MCF 10A (cell line): ENCODE data around the gene DAAM1. TPM values are rescaled to one million over a fixed set of nuclear protein-coding genes. Genes with fewer than 3 reads are reported as not detected.

Experiments used
- BruUV-seq: library from RNA; stranded (reverse); fragments of 400-500 nt; replicated peaks from 2 replicates; lab custom pipeline; 2021; lab: Mats Ljungman, UMichigan
- CTCF ChIA-PET: fragments of 300-600 bp; sonication (Branson Sonifier 250); formaldehyde crosslinking; extraction: SDS; loops from one replicate; lab custom pipeline; 2021; ENCODE audit warnings: antibody characterized with exemption, inconsistent platforms; lab: Yijun Ruan, JAX
- POLR2A ChIA-PET: fragments of 300-600, 350-650 bp; sonication (Branson Sonifier 250); formaldehyde crosslinking; extraction: SDS; loops from one replicate; lab custom pipeline; 2020; ENCODE audit warnings: antibody characterized with exemption, inconsistent platforms; lab: Yijun Ruan, JAX
- DNase-seq: peaks from one replicate; pipeline ENCODE4 v3.0.0-alpha.2; 2018; ENCODE audit not compliant: unreplicated experiment
- H3K27ac Mint-ChIP-seq: one replicate; pipeline ENCODE4 v1.8.0; 2022; ENCODE audit warnings: mild to moderate bottlenecking, low read depth, mixed read lengths; ENCODE audit not compliant: unreplicated experiment
- H3K27me3 Mint-ChIP-seq: one replicate; pipeline ENCODE4 v1.8.0; 2022; ENCODE audit warnings: mixed read lengths; ENCODE audit not compliant: insufficient read depth, unreplicated experiment
- H3K36me3 Mint-ChIP-seq: one replicate; pipeline ENCODE4 v1.8.0; 2022; ENCODE audit warnings: mild to moderate bottlenecking, moderate library complexity, mixed read lengths; ENCODE audit not compliant: insufficient read depth, unreplicated experiment
- H3K4me1 Mint-ChIP-seq: one replicate; pipeline ENCODE4 v1.8.0; 2022; ENCODE audit warnings: mixed read lengths; ENCODE audit not compliant: insufficient read depth, unreplicated experiment
- H3K4me3 Mint-ChIP-seq: one replicate; pipeline ENCODE4 v1.8.0; 2022; ENCODE audit warnings: mild to moderate bottlenecking, moderate library complexity, mixed read lengths; ENCODE audit not compliant: unreplicated experiment
- H3K9me3 Mint-ChIP-seq: one replicate; pipeline ENCODE4 v1.8.0; 2022; ENCODE audit warnings: mixed read lengths; ENCODE audit not compliant: unreplicated experiment
- intact Hi-C: fragments of 100-400 bp; cut with micrococcal nuclease; formaldehyde crosslinking; loops from 2 replicates; pipeline ENCODE4 v1.14.1; 2022
- total RNA-seq: library from RNA; stranded (reverse); gene quantifications from 2 replicates; pipeline ENCODE4 v1.2.3, GENCODE V29; 2022
- TF ChIP-seq, protein P1 (sequence below): fragments of 200-600 bp; IDR thresholded peaks from one replicate; pipeline ENCODE4 v1.8.0; 2022; ENCODE audit warnings: antibody characterized with exemption, mild to moderate bottlenecking; ENCODE audit not compliant: unreplicated experiment

DAAM1 gene
- total RNA-seq, 1 experiment from 2014 or later, result 27.4 TPM

GRCh38 chr14:59333668-59334067, 145.2 kb downstream of the DAAM1 start:
- POLR2A ChIA-PET, result interaction anchor here (0.7 to 8.8 kb wide), 14 partner anchors 10 to 150 kb away, joined by 3 to 90 read pairs (median 4); partner anchors contain the start of genes DAAM1 and L3HYPDH
- Mint-ChIP-seq H3K27ac (peak overlapping the region; percentile 82), H3K4me1 (peaks cover 46% of the 10 kb centered on the region), H3K4me3 (no peak overlapping the region), H3K36me3 (peaks cover 26% of the 10 kb centered on the region), H3K9me3 (no peaks in the 10 kb centered on the region), H3K27me3 (no peaks in the 10 kb centered on the region)
- TF ChIP-seq, protein P1, sequence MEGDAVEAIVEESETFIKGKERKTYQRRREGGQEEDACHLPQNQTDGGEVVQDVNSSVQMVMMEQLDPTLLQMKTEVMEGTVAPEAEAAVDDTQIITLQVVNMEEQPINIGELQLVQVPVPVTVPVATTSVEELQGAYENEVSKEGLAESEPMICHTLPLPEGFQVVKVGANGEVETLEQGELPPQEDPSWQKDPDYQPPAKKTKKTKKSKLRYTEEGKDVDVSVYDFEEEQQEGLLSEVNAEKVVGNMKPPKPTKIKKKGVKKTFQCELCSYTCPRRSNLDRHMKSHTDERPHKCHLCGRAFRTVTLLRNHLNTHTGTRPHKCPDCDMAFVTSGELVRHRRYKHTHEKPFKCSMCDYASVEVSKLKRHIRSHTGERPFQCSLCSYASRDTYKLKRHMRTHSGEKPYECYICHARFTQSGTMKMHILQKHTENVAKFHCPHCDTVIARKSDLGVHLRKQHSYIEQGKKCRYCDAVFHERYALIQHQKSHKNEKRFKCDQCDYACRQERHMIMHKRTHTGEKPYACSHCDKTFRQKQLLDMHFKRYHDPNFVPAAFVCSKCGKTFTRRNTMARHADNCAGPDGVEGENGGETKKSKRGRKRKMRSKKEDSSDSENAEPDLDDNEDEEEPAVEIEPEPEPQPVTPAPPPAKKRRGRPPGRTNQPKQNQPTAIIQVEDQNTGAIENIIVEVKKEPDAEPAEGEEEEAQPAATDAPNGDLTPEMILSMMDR, result no peak
- CTCF ChIA-PET, result no interaction called here
- intact Hi-C loops, result loop anchor here (1.0 kb wide), 1 partner anchor 51 kb away; no protein-coding TSS in a partner anchor
- peak; percentile 88 for DNase-seq
- no TSS peak for BruUV-seq

GRCh38 chr14:59334253-59334652, 145.8 kb downstream of the DAAM1 start:
- Mint-ChIP-seq H3K27ac (peak overlapping the region; percentile 82), H3K36me3 (peaks cover 26% of the 10 kb centered on the region), H3K27me3 (no peaks in the 10 kb centered on the region), H3K4me3 (no peak overlapping the region), H3K4me1 (peaks cover 46% of the 10 kb centered on the region), H3K9me3 (no peaks in the 10 kb centered on the region)
- intact Hi-C loops, result no loop called here
- no TSS peak for BruUV-seq
- ChIA-PET CTCF (no interaction called here), POLR2A (interaction anchor here (0.7 to 8.8 kb wide), 13 partner anchors 10 to 149 kb away, joined by 3 to 90 read pairs (median 4); partner anchors contain the start of genes DAAM1 and L3HYPDH)
- DNase-seq, result no peak
- TF ChIP-seq, protein P1, result no peak

GRCh38 chr14:59336098-59336497, 147.6 kb downstream of the DAAM1 start:
- Mint-ChIP-seq H3K27me3 (no peaks in the 10 kb centered on the region), H3K36me3 (peaks cover 16% of the 10 kb centered on the region), H3K4me1 (peaks cover 46% of the 10 kb centered on the region), H3K27ac (peak overlapping the region; percentile 82), H3K9me3 (no peaks in the 10 kb centered on the region), H3K4me3 (no peak overlapping the region)
- no peak for DNase-seq
- intact Hi-C loops, result no loop called here
- ChIA-PET CTCF (interaction anchor here (0.7 to 1.4 kb wide), 6 partner anchors 16 to 209 kb away, joined by 3 read pairs; no protein-coding TSS in a partner anchor), POLR2A (interaction anchor here (0.6 to 8.8 kb wide), 19 partner anchors 9 to 571 kb away, joined by 3 to 90 read pairs (median 5); partner anchors contain the start of gene DAAM1)
- no TSS peak for BruUV-seq
- TF ChIP-seq, protein P1, result no peak

DNA sequence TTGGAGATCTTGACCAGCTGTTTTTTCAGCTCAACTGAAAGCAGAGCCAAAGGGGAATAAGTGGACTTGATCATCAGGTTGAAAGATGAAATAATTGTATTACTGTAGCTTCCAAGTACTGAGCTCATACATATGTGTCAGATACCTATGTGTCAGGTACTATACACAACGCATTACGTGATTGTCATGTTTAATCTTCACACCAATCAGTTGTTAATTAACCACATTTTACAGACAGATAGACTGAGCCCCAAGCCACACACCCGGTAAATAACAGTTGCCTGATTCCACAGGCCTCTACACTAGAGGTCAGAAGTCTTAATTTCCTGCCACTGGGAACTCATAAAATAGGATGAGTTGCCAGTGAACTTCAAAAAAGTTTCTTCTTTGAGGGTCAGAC, 148.2 kb downstream of the DAAM1 start:
- peaks cover 15% of the 10 kb centered on the region for H3K36me3 Mint-ChIP-seq
- intact Hi-C loops, result no loop called here
- peak overlapping the region; percentile 82 for H3K27ac Mint-ChIP-seq
- H3K9me3 Mint-ChIP-seq, result no peaks in the 10 kb centered on the region
- H3K27me3 Mint-ChIP-seq, result no peaks in the 10 kb centered on the region
- no peak overlapping the region for H3K4me3 Mint-ChIP-seq
- no peak for DNase-seq
- ChIA-PET CTCF (interaction anchor here (0.6 to 1.4 kb wide), 6 partner anchors 15 to 87 kb away, joined by 3 read pairs; no protein-coding TSS in a partner anchor), POLR2A (interaction anchor here (0.6 to 8.8 kb wide), 22 partner anchors 8 to 149 kb away, joined by 3 to 90 read pairs (median 4); partner anchors contain the start of genes DAAM1, JKAMP and L3HYPDH)
- no TSS peak for BruUV-seq
- H3K4me1 Mint-ChIP-seq, result peaks cover 46% of the 10 kb centered on the region
- TF ChIP-seq, protein P1, result no peak
